HTERT RPE-1 (cell line): ENCODE measurements around the gene GPR17.

ENCODE experiments used
- in situ Hi-C: fragments of 300-500 bp; cut with MboI; formaldehyde crosslinking; loops from 4 replicates; pipeline ENCODE4 v1.14.3; 2020; ENCODE audit warnings: low sequenced_read_pairs

Gene GPR17

GRCh38 chr2:127645395-127646291 lies at the start of gene GPR17:
GPR17 (plus strand) TSS chr2:127646153; CDS start chr2:127650736, 4,583 bp downstream.
- in situ Hi-C loops, result no loop called here

GRCh38 chr2:127596311-127597045 lies 49.5 kb upstream of the GPR17 start:
- in situ Hi-C loops, result no loop called here

GRCh38 chr2:127597046-127597983 lies 48.6 kb upstream of the GPR17 start:
- in situ Hi-C loops, result no loop called here

GRCh38 chr2:127597984-127598380 lies 48.0 kb upstream of the GPR17 start:
- in situ Hi-C loops, result no loop called here

GRCh38 chr2:127598711-127599110 lies 47.2 kb upstream of the GPR17 start:
- in situ Hi-C loops, result no loop called here

GRCh38 chr2:127599211-127599610 lies 46.7 kb upstream of the GPR17 start:
- in situ Hi-C loops, result no loop called here

- in situ Hi-C loops, result no loop called here
Observed at GRCh38 chr2:127604986-127605385, 41.0 kb upstream of the GPR17 start.

GRCh38 chr2:127605691-127606263 lies 40.2 kb upstream of the GPR17 start:
- in situ Hi-C loops, result no loop called here

- in situ Hi-C loops, result no loop called here
Observed at GRCh38 chr2:127606625-127607398, 39.1 kb upstream of the GPR17 start.

GRCh38 chr2:127607399-127607908 lies 38.5 kb upstream of the GPR17 start:
- in situ Hi-C loops, result no loop called here

GRCh38 chr2:127608061-127609030 lies 37.6 kb upstream of the GPR17 start:
- in situ Hi-C loops, result no loop called here

- in situ Hi-C loops, result no loop called here
Observed at GRCh38 chr2:127609031-127609751, 36.8 kb upstream of the GPR17 start.

GRCh38 chr2:127609818-127610217 lies 36.1 kb upstream of the GPR17 start:
- in situ Hi-C loops, result no loop called here

- in situ Hi-C loops, result no loop called here
Observed at GRCh38 chr2:127610561-127610960, 35.4 kb upstream of the GPR17 start.

- in situ Hi-C loops, result no loop called here
Observed at GRCh38 chr2:127611076-127611925, 34.7 kb upstream of the GPR17 start.

GRCh38 chr2:127612111-127612822 lies 33.7 kb upstream of the GPR17 start:
- in situ Hi-C loops, result no loop called here
